HTERT RPE-1 (cell line): ENCODE data around the gene S1PR3.
"Not testable (repeated sequence)": the region's sequence is repeated elsewhere in the genome, so short reads cannot be mapped to it uniquely, and the experiment has no call there.

ENCODE experiments used
- in situ Hi-C: fragments of 300-500 bp; cut with MboI; formaldehyde crosslinking; loops from 4 replicates; pipeline ENCODE4 v1.14.3; 2020; ENCODE audit warnings: low sequenced_read_pairs

Gene S1PR3

DNA sequence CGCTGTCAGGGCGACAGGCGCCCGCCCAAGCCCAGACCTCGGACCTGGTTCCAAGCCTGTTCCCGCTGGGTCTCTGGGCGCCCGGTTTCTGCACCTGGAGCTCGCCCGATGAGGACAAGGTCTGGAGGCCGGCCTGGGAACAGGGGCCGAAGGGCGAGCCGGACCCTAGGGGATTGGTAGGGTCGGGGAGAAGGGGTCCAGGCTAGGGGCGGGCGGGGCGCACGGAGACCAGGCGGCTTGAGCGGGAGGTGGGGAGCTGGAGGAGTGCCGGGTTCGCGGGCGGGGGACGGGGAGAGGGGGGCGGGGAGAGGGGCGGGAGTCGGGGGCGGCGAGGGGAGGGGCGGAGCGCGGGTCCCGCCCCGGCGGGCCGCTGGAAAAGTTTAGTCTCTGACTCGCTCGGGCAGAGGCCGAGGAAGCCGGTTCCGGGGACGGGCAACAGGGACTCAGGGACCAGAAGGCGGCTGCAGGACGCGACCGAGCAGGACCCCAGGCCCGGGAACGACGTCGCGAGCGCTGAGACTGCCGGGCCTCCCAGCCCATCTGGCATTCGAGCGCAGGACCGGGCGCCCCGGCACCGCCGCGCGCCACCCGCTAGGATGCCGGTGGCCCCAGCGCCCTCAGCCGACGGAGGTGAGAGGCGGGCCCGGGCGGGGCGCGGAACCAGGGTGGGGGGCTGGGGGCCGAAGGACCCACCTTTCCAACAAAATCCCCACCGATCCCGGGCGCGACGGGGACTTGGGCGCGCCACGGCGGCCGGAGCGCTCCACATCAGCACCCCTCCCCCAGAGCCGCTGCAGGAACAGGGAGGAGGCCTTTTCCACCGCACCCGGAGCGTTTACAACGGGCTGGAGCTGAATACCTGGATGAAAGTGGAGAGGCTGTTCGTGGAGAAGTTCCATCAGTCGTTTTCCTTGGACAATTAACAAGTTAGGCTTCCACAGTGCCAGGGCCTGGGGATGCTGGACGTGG lies at the start of gene S1PR3:
Gene S1PR3, plus strand, starts transcription at position 403 of the 969 bp plus-strand sequence. CDS start 9,733 bp downstream, outside the sequence.
- in situ Hi-C loops = no loop called here

DNA sequence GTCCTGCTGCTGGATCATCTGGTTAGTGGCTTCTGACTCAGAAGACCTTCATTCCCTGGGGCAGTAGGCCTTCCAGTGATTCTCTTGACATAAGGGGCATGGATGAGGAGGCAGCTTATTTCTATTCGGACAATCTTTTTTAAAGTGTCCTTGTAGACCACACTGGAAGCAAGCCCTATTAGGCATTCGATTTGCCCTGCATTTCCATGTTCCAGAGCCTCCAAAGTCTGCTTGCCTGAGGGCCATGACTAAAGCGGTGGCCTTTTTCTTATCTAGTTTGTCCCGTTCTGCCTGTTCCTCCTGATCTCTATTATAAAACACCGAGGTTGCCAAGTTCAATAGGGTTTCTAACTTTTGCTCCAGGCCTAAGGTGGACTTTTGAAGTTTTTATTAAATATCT lies 49.7 kb upstream of the S1PR3 start:
- in situ Hi-C loops = not testable (repeated sequence)

DNA sequence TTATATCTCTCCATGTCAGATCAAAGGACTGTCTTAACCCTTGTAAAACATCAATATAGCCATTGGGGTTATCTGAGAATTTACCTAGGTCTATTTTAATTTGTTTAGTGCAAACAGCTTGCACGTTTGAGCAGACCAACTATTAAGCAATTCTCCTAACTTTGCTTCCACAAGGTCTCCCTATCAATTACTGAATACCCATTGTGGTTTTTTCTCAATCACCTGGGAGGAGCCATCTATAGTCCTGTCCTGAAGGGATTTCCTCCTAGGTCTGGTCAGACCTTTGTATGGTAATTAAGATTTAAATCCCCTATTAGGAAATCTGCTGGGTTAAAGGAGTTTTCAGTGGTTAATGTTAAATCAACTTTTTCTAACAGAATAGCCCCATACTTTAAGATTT lies 48.9 kb upstream of the S1PR3 start:
- in situ Hi-C loops = no loop called here

DNA sequence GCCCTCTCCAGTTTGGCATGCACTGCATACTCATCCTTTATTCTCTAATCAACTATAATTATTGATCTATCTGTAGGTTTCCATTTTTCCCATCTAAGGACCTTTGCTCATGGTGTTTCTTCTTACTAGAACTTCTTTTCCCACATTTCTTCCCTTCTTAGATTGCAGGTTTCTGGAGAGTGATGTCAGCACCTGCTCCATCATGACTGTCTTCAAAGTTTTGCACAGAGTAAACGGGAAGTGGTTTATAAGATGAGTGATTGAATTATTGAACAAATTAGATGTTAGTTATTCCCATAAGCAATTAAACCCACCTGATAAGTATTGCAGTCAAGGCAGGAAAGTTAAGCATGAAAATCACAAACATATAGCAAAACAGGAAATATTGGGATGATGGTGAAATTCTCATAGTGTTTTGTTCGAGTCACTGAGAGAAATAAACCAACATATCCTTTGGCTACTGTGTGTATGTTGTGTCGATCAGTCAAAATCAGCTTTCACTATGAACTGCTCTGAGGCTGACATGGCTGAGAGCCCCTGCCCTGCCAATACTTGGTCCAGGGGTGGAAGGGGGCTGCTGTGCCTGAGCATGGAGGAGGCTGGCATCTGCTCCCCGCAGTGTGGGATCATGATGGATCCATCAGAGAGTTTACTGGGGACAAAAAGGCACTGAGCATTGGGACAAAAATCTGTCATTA lies 45.5 kb upstream of the S1PR3 start:
- in situ Hi-C loops = no loop called here

DNA sequence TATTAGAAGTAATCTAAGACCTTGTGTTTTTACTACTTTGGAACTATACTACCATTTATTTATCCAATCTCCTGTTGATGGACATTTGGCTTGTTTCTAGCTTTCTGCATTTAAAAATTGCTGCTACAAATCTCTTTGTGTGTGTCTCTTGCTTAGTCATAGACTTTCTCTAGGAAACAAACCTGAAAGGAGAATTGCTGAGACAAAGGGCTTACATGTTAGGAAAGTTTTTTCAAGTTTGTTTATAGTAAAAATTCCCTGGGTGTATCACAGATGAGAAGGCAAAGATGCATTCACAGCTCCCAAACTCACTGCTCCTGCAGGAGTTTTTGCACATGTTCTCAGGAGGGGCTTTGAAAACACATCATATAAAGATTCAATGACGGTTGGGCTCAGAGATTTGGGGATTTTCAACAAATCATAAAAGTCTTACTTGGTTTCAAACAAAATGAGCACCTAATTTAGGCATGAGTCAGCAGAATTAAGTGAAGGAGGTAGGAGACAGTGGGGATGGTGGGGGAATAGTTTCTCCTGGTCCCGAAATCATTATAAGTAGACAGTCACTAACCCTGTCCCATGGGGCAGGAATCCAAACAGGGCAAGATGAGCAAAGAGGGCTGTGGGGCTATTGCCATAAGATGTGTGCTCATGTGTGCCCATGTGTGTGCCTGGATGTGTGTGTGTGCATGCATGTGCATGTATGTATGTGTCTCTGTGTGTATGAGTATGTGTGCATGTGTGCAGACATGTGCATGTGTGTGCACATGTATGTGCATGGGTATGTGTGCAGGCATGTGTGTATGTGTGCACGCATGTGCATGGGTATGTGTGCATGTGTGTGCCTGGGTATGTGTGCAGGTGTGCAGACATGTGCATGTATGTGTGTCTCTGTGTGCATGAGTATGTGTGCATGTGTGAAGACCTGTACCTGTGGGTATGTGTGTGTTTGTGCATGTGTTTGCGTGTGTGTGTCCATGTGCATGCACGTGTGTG lies 43.4 kb upstream of the S1PR3 start:
- in situ Hi-C loops = no loop called here

DNA sequence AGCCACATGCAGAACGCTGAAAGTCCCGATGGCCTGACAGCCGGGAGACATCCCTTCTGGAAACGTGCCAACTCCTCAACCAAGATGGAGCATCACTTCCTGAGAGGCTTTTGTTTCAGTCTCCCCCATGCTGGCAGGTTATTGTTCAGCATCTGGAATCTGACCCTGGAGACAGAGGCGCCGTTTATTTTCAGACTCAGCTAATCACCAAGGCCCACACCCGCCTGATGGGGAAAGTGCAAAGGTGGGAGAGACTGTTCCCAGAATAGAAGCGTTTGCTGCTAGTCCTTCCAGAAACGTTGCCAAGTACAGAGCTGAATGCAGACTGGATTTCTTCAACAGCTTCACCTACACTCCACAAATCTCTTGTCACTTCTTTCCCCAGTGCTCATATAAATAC lies 41.8 kb upstream of the S1PR3 start:
- in situ Hi-C loops = no loop called here

DNA sequence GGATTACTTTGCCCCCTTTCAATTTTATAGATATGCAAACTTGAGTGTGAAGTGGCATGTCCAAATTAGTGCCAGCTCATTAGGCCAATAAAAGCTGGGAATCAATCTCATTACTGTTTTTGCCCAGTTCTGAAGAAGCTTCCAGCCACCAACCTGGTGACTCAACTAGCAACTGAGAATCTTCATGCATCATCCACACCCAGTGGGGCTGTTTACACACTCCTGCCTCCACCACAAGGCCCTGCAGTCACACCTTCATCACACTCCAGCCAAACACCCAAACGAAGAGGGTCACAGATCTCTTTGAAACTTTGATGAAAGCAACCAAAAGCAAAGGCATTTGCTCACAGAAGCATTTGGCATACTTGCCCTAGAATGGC lies 41.3 kb upstream of the S1PR3 start:
- in situ Hi-C loops = no loop called here

DNA sequence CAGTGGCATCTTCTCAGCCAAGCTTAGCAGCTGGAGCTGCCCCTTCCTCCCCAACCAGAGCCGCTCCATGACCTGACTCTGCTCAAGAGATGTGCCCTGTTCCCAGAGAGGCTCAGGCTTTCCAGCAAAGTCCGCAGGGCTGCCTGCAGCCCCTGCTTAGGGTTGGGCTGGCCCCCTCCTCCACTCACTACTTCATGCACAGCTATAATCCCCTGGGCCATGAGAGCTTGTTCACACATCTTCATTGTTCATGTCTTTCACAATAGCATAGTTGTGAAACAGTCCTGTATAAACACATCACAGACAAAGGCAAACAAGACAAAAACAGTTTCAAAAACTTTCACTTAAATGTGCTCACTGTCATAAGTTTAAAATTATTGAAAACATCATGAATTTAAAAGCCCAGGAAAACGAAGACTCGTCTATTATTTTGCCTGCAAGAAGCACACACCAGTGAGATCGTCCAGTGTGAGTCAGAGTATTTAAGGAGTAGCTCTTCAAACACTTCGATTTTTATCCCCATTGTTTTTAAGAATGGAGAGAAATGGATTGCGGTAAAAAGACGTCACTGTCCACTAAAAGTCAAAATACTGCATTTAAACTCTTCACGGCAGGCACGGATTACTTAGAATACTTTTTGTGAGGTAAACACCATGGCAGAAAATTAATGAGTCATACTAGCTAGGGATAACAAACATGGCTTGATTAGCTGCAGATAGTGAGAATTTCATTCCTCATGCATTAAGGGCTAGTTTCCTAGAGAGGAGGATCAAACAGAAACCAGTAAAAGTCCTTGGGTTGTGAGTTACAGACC lies 40.7 kb upstream of the S1PR3 start:
- in situ Hi-C loops = no loop called here

DNA sequence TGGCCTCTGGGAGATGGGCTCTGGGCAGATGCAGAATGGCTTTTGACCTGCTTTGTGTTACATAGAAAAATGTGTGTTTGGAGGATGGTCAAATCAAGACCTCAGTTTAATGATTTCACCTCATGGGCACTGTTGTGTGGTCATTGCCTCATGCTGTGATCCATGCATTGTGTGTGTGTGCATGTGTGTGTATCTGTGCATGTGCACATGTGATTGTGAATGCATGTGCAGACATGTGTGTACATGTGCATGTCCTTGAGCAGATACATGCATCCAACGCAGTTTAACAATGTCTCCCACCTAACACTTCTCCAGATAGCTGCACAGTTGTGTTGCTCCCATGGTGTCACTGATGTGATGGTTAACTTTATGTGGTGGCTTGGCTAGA lies 40.1 kb upstream of the S1PR3 start:
- in situ Hi-C loops = no loop called here

DNA sequence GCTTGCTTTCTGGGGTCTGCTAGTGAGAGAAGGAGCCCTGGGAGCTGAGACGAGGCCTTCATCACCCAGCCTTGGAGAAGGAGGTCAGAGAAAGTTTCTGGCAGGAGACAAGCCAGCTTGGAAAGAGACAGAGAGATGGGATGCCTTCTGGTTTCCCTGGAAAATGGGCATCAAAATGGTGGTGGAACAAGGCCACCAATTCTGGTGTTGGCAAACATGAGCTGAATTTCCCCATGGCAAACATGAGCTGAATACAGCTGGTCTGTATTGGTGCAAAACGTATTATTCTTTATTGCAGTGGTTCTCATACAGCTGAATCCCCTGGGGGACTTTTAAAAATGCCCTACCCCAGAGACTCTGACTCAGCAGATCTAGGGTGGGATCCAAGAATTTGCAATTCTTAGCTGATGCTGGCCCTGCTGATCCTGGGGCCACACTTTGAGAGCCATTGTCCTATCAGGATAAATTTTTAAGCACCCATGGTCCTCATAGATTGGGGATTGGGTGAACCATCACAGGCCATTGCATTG lies 39.1 kb upstream of the S1PR3 start:
- in situ Hi-C loops = no loop called here

DNA sequence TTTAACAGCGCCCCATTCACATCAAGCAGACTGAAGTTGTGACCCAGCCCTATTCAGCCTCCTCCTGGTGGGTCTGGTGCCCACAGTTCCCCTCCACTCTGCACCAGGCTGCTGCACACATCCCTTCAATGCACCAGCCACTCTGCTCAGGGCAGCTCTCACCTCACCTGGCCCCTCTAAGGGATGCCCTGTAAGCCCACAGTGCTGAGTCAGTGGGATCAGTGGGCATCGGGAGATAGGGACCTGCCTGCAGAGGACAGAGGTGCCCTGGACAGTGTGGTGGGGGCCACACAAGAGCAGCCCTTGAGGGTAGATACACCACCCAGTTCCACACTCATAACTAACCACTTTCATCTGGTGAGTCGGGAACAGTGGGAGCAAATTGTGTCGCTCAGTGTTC lies 38.3 kb upstream of the S1PR3 start:
- in situ Hi-C loops = no loop called here

DNA sequence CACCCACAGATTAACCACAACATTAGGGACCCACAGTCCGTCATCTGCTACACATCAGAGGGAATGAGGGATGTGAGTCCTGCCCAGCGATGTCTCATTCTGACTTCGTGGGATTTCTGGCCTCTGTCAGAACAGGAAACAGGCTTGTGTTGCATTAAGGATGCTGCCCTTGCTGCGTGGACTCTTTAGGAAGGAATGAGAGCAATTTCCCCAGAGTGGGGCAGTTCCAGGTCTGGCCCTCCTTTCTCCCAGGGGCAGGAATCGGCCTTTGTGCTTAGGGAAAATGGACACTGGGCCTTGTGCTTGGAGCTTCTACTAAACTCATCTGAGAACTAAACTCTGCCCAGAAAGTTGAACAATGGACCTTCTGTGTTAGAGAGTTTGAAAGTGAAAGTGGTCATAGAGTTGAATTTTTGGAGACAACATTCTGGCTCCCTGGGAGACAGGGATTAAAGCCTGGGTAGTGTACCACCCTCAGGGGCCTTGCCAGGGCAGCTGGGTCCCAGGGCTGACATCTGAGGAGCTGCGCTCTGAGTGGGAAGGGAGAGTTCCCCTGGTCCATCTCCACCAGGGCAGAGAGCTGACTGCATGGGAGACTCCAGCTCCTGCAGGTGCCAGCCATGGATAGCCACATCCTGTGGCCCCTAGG lies 37.8 kb upstream of the S1PR3 start:
- in situ Hi-C loops = no loop called here

DNA sequence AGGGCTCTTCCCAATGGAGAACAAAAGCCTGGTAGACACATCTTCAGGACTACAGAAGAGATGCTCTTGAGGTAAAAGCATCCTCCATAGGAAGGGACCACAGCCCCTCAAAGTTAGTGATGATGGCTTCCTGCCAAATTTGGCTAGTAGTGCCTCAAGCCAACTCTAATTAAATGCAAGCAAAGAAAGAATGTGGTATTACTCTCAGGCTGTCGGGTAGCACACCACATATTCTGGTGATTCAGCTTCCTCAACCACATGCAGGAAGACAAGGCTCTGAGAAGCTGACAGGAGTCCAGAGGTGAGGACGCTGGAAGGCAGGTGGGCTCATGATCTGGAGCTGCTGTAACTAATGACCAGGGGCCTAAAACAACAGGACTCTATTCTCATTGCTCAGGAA lies 37.2 kb upstream of the S1PR3 start:
- in situ Hi-C loops = no loop called here

DNA sequence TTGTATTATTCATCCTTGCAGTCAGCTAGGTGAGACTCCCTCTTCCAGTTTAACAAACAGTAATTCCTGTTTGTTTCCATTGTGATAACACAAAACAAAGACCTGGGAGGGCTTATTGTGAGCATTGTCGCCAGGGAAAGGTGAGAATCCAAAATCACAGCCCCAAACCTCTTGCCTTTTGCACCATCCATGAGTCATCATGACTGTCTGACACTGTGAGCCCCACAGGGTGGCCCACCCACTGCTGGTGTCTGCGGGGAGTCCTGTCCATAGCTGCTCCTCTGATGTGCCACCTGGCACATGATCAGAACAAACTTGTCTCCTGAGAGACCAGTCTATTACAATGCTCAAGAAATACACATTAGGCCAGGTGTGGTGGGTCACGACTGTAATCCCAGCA lies 33.7 kb upstream of the S1PR3 start:
- in situ Hi-C loops = no loop called here

DNA sequence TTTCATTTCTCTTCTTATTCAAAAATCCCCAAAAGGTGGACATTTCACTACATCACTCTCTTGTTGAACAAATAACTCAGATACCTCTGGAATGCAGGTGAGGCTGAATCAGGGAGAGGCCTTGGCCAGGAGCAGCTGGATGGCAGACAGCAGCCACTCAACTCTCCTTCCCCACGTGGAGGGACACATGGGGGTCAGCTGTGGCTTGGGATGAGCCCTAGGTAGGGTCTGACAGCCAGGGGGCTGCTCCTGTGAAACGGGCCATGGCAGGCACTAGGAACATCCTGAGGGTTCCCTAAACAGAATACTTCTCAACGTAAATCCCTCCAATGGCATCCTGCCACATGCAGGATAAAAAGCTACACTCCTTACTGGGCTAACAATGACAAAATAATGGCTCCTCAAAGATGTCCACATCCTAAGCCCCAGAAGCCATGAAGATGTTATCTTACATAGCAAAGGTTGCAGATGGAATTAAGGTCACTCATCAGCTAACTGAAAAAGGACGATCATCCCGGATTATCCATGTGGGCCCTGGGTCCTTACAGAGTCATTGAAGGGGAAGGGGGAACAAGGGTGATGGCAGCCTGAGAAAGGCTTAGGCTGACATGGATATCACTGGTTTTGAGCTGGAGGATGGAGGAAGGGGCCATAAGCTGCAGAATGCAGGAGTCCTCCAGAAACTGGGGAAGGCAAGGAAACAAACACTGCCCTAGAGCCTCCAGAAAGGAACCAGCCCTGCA lies 31.4 kb upstream of the S1PR3 start:
- in situ Hi-C loops = no loop called here

DNA sequence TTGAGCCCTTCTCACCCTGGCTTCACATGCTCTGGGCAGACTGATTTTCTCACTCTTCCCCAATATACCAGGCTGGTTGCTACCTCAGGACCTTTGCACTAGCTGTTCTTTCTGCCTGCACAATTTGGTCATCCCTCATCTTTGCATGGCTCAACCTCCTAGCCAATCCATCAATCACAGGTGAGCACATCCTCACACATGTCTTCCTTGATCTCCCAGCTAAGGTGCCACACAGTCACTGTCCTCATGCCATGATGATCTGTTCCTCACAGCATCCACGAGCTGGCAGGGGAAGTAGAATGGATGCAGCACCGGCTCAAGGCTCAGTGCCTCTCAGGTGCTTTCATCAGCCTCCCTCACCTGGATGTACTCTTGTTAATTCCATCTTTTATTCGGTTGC lies 30.6 kb upstream of the S1PR3 start:
- in situ Hi-C loops = no loop called here

DNA sequence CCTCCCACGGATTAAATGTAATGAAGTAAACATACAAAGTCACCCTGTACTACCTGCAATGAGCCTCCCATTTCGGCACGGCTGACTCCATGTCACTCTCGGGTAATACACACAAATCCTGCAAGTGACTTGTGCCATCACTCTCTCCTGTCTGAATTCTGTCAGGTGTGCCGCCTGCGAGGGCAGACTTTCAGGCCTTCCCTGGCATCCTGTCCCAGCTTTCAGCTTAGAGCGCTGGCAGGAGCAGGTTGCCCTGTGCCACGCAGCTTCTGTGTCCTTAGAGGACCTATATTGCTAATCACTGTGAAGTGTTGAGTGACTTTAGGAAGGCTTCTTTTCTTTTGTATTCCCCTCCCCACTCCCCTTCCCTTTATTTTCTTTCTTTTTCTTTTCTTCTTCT lies 25.8 kb upstream of the S1PR3 start:
- in situ Hi-C loops = no loop called here

DNA sequence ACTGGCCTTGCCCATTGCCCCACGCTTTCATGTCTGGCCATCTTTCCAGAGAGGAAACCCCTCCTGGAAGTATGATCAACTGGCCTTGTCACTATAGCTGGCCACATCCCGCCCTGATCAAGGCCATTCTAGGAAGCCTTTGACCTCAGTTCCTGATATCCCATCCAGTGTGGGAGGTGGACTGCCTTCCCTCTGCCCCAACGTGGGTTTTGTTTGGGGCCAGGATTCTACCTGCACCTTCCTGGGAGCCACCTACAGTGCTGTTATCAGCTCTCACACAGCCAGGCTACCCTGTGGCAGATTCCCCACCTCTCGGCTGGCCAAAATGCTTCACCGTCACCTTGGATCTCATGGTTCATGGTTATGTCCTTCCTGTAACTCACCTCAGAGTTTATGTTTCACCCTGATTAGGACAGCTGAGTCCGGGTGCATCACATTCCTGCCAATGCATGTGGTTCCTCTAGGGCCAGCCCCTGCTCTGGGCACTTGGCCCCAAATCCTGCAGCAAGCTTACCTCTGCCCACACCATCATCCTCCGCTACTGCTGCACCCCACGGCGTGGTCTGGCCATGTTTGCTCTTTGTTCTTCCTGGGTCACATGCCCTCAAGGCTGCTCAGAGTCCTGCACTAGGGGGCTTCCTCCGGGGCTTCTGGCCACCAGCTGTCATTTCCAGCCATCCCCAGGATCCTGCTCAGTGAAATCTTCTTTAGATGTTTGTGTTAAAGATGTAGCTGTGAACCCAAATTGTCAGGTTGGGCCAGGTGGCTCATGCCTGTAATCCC lies 24.2 kb upstream of the S1PR3 start:
- in situ Hi-C loops = no loop called here
